B cell (primary cell): ENCODE results near the gene PARK7.

ENCODE experiments used
- CTCF ChIP-seq: fragments of 200-600 bp; IDR thresholded peaks from one replicate; pipeline ENCODE4 v1.8.0; 2022; ENCODE audit warnings: antibody characterized with exemption, mild to moderate bottlenecking
- EZH2 ChIP-seq: IDR thresholded peaks from 2 replicates; pipeline ENCODE4 v1.6.1; 2012; ENCODE audit warnings: borderline replicate concordance, low read depth, mild to moderate bottlenecking, moderate library complexity, low read length; ENCODE audit not compliant: insufficient read depth, poor library complexity, severe bottlenecking

GRCh38 chr1:8016210-8016894 lies 54.8 kb downstream of the PARK7 start:
- TF ChIP-seq CTCF (no peak), EZH2 (no peak)
